Tracheal epithelial cell (primary cell): ENCODE measurements around the gene PTPRB. TPM values are rescaled to one million over a fixed set of nuclear protein-coding genes. Genes with fewer than 3 reads are reported as not detected.

Experiments used
- total RNA-seq: library from RNA; depleted of rRNA; stranded (reverse); fragments of >200 nt; gene quantifications from 2 replicates; pipeline ENCODE4 v1.2.1, GENCODE V29; 2014

PTPRB gene
- total RNA-seq = 0.21 and 2.2 TPM in 2 replicates

DNA sequence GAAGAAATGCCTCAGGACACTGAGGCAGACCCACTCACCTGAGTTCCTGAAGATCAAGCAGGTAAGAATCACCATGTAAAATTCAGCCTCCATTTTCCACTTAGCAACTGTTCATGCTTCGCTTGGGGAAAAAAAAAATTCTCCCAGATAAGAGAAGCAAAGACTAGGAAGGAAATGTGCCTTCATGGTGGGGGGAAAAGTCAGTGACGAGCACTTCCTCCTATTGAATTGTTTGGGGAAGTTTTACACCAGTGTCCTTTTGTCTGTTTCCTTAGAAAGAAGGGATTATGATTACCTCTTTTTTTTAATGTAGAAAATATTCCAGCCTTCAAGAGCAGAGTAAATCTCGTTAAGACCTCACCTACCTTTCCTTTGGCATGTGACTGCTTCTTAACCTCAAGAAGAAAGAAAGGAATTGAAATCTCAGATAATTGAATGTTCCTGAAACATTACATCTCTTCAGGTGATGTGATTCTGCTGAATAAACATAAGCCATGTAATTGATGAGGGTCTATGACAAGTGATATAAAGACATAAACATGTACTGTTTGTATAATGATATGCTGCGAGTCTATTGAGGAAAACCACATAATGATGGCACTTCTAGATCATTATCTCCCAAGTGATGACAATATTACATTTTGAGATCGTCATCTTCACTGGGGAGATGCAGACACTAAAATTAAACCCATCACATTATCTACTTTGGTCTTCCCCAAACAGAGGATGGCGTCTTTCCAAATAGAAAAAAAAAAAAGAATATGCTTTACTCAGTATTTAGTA is at the start of gene PTPRB:
Gene PTPRB (minus strand): TSS at position 127 of the 783 bp plus-strand sequence. CDS start 34 bp downstream, at position 93.

